ENCODE measurements around the gene CST9.
A peak's percentile ranks its signal among the peaks of the same experiment; 100 is the strongest.
"Not testable (repeated sequence)": the region's sequence is repeated elsewhere in the genome, so short reads cannot be mapped to it uniquely, and the experiment has no call there.

CST9 gene

GRCh38 chr20:23637282-23638221, 31.8 kb upstream of the CST9 start, which contains the start of gene CST3:
Gene CST3, minus strand, starts transcription at chr20:23637955. Its CDS starts 93 bp downstream, at chr20:23637862.
- peak; percentile 90 for DNase-seq (ENCODE audit: low spot score)

GRCh38 chr20:23636908-23637281, 31.2 kb upstream of the CST9 start:
- no peak for DNase-seq (ENCODE audit: low spot score)

GRCh38 chr20:23636182-23636907, 30.6 kb upstream of the CST9 start:
- no peak for DNase-seq (ENCODE audit: low spot score)

GRCh38 chr20:23635768-23636090, 30.0 kb upstream of the CST9 start:
- DNase-seq (ENCODE audit: low spot score) = not testable (repeated sequence)

GRCh38 chr20:23634985-23635767, 29.5 kb upstream of the CST9 start:
- DNase-seq (ENCODE audit: low spot score) = no peak

- no peak for DNase-seq (ENCODE audit: low spot score)
These were observed 28.5 kb upstream of the CST9 start for GRCh38 chr20:23634044-23634801.

- DNase-seq (ENCODE audit: low spot score) = no peak
These were observed 27.2 kb upstream of the CST9 start for GRCh38 chr20:23632711-23633573.

GRCh38 chr20:23631981-23632710, 26.4 kb upstream of the CST9 start:
- no peak for DNase-seq (ENCODE audit: low spot score)

GRCh38 chr20:23631226-23631822, 25.6 kb upstream of the CST9 start:
- DNase-seq (ENCODE audit: low spot score) = no peak

- no peak for DNase-seq (ENCODE audit: low spot score)
These were observed 24.7 kb upstream of the CST9 start for GRCh38 chr20:23630392-23630849.

GRCh38 chr20:23629542-23630391, 24.1 kb upstream of the CST9 start:
- no peak for DNase-seq (ENCODE audit: low spot score)

GRCh38 chr20:23629017-23629541, 23.4 kb upstream of the CST9 start:
- no peak for DNase-seq (ENCODE audit: low spot score)

GRCh38 chr20:23628402-23629016, 22.8 kb upstream of the CST9 start:
- no peak for DNase-seq (ENCODE audit: low spot score)

- DNase-seq (ENCODE audit: low spot score) = no peak
These were observed 21.8 kb upstream of the CST9 start for GRCh38 chr20:23627501-23627900.

- DNase-seq (ENCODE audit: low spot score) = no peak
These were observed 20.4 kb upstream of the CST9 start for GRCh38 chr20:23626040-23626620.

- DNase-seq (ENCODE audit: low spot score) = no peak
These were observed 19.7 kb upstream of the CST9 start for GRCh38 chr20:23625236-23625964.

GRCh38 chr20:23624324-23624691, 18.6 kb upstream of the CST9 start:
- DNase-seq (ENCODE audit: low spot score) = no peak
